ENCODE data around the gene ADAD2. TPM values are rescaled to one million over a fixed set of nuclear protein-coding genes. Genes with fewer than 3 reads are reported as not detected.
"Not testable (repeated sequence)": the region's sequence is repeated elsewhere in the genome, so short reads cannot be mapped to it uniquely, and the experiment has no call there.

Gene ADAD2
- total RNA-seq, 4 donors from 2014 or later: 7.4 TPM; not detected in 3

- Histone ChIP-seq H3K4me1 (no peaks in the 10 kb centered on the region), H3K27me3 (no peaks in the 10 kb centered on the region), H3K9me3 (no peaks in the 10 kb centered on the region), H3K27ac (no peak overlapping the region), H3K36me3 (no peaks in the 10 kb centered on the region), H3K4me3 (no peak overlapping the region)
- no peak for DNase-seq
- TF ChIP-seq, protein P1, sequence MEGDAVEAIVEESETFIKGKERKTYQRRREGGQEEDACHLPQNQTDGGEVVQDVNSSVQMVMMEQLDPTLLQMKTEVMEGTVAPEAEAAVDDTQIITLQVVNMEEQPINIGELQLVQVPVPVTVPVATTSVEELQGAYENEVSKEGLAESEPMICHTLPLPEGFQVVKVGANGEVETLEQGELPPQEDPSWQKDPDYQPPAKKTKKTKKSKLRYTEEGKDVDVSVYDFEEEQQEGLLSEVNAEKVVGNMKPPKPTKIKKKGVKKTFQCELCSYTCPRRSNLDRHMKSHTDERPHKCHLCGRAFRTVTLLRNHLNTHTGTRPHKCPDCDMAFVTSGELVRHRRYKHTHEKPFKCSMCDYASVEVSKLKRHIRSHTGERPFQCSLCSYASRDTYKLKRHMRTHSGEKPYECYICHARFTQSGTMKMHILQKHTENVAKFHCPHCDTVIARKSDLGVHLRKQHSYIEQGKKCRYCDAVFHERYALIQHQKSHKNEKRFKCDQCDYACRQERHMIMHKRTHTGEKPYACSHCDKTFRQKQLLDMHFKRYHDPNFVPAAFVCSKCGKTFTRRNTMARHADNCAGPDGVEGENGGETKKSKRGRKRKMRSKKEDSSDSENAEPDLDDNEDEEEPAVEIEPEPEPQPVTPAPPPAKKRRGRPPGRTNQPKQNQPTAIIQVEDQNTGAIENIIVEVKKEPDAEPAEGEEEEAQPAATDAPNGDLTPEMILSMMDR (IDR thresholded peaks at IDR 0.05): no peak
- TF ChIP-seq POLR2AphosphoS5 (IDR thresholded peaks at IDR 0.05) (no peak), EP300 (IDR thresholded peaks at IDR 0.05; ENCODE audit: low read depth) (no peak), POLR2A (IDR thresholded peaks at IDR 0.05) (no peak)
- in situ Hi-C loops (cut with MboI; ENCODE audit: low pct_ligation_motif_present in 1 of 4, low pct_unique_long_range_greater_than_20kb in 1 of 4, low sequenced_read_pairs in 3 of 4) (loop anchor here in 2 of 4 donors (25.0 kb wide), 2 partner anchors 238 to 388 kb away; partner anchors contain the start of genes HSBP1 (in 1 of the 2), NECAB2 (in 1 of the 2) and OSGIN1 (in 1 of the 2)), intact Hi-C loops (cut with DNase I; ENCODE audit: low total_unique reads) (no loop called here)
- 79% methylated on average over 10 of the region's 10 CpGs; no CpG with 5 or more reads in 1 of the 2 donors for WGBS, 2 donors (ENCODE audit: low coverage in 1 of 2)
These were observed 8.9 kb downstream of the ADAD2 start for GRCh38 chr16:84199861-84200260.

- H3K4me3 ChIP-seq; H3K27me3 ChIP-seq; H3K9me3 ChIP-seq; intact Hi-C loops (cut with DNase I; ENCODE audit: low total_unique reads); H3K27ac ChIP-seq; H3K36me3 ChIP-seq; in situ Hi-C loops (cut with MboI; ENCODE audit: low pct_ligation_motif_present in 1 of 4, low pct_unique_long_range_greater_than_20kb in 1 of 4, low sequenced_read_pairs in 3 of 4); DNase-seq; H3K4me1 ChIP-seq: not testable (repeated sequence)
- WGBS, 2 donors (ENCODE audit: low coverage in 1 of 2): 92% methylated on average over 24 of the region's 26 CpGs; no CpG with 5 or more reads in 1 of the 2 donors
These were observed 13.6 kb downstream of the ADAD2 start for GRCh38 chr16:84204551-84204950.

GRCh38 chr16:84205123-84205522, 14.2 kb downstream of the ADAD2 start:
- H3K4me1 ChIP-seq; intact Hi-C loops (cut with DNase I; ENCODE audit: low total_unique reads); DNase-seq; H3K27me3 ChIP-seq; H3K27ac ChIP-seq; H3K36me3 ChIP-seq; H3K9me3 ChIP-seq; H3K4me3 ChIP-seq; in situ Hi-C loops (cut with MboI; ENCODE audit: low pct_ligation_motif_present in 1 of 4, low pct_unique_long_range_greater_than_20kb in 1 of 4, low sequenced_read_pairs in 3 of 4): not testable (repeated sequence)
- 85% methylated on average over 6 of the region's 6 CpGs; no CpG with 5 or more reads in 1 of the 2 donors for WGBS, 2 donors (ENCODE audit: low coverage in 1 of 2)

GRCh38 chr16:84205976-84206691, 15.2 kb downstream of the ADAD2 start:
- Histone ChIP-seq H3K27me3 (no peaks in the 10 kb centered on the region), H3K4me3 (no peak overlapping the region), H3K27ac (no peak overlapping the region), H3K4me1 (no peaks in the 10 kb centered on the region), H3K36me3 (no peaks in the 10 kb centered on the region), H3K9me3 (no peaks in the 10 kb centered on the region)
- TF ChIP-seq POLR2AphosphoS5 (IDR thresholded peaks at IDR 0.05) (no peak), EP300 (IDR thresholded peaks at IDR 0.05; ENCODE audit: low read depth) (no peak)
- in situ Hi-C loops (cut with MboI; ENCODE audit: low pct_ligation_motif_present in 1 of 4, low pct_unique_long_range_greater_than_20kb in 1 of 4, low sequenced_read_pairs in 3 of 4) (no loop called here), intact Hi-C loops (cut with DNase I; ENCODE audit: low total_unique reads) (no loop called here)
- DNase-seq: no peak
- WGBS, 2 donors (ENCODE audit: low coverage in 1 of 2): 84 to 91% methylated on average over 5 to 18 of the region's 18 CpGs

DNA sequence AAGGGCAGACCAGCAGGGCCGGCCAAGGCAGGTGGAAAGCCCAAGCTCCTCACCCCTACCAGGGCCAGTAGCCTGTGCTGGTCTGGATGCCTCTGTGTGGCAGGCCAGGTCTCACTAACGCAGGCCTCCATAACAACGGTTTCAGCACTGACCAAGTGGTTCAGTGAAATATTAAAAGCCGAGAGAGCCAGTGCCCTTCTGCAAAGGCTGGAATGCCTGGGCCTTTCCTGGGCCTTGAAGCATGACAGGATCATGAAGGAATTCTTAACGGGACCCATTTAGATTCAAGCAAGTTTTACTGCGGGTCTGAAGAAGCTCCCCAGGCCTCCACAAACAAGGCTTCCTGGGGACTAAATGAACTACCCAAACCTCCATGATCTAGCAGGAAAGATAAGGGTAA, 16.3 kb downstream of the ADAD2 start:
- no peak for TF ChIP-seq EP300 (IDR thresholded peaks at IDR 0.05; ENCODE audit: low read depth)
- TF ChIP-seq, protein P1 (IDR thresholded peaks at IDR 0.05): no peak
- no peak for TF ChIP-seq POLR2A (IDR thresholded peaks at IDR 0.05)
- no peak for TF ChIP-seq POLR2AphosphoS5 (IDR thresholded peaks at IDR 0.05)
- Histone ChIP-seq H3K27ac (no peak overlapping the region), H3K27me3 (no peaks in the 10 kb centered on the region), H3K9me3 (no peaks in the 10 kb centered on the region), H3K36me3 (no peaks in the 10 kb centered on the region), H3K4me3 (no peak overlapping the region), H3K4me1 (no peaks in the 10 kb centered on the region)
- in situ Hi-C loops (cut with MboI; ENCODE audit: low pct_ligation_motif_present in 1 of 4, low pct_unique_long_range_greater_than_20kb in 1 of 4, low sequenced_read_pairs in 3 of 4) (no loop called here), intact Hi-C loops (cut with DNase I; ENCODE audit: low total_unique reads) (no loop called here)
- 63% methylated on average over 6 of the region's 6 CpGs; no CpG with 5 or more reads in 1 of the 2 donors for WGBS, 2 donors (ENCODE audit: low coverage in 1 of 2)
- no peak for DNase-seq
